Esophagus muscularis mucosa (tissue), 4 donors: ENCODE measurements around the gene EYA4. TPM values are rescaled to one million over a fixed set of nuclear protein-coding genes. Genes with fewer than 3 reads are reported as not detected.

Source experiments
- DNase-seq: peaks from one replicate; pipeline ENCODE4 v3.0.0-alpha.2; 2017; ENCODE audit errors: extremely low spot score
- H3K27ac ChIP-seq, 4 donors: fragments of 200-600 bp; sonication (generic); replicated peaks in 1 of 4; 1 replicate in 3 of 4; 2 replicates in 1 of 4; pipeline ENCODE4 v1.5.1; 2016 to 2019; ENCODE audit warnings: mild to moderate bottlenecking in 1 of 4
- H3K27me3 ChIP-seq, 4 donors: fragments of 200-600 bp; sonication (generic); one replicate each; pipeline versions ENCODE4 v1.5.1 to v1.6.0; 2016 to 2019
- H3K36me3 ChIP-seq, 4 donors: fragments of 200-600 bp; sonication (generic); one replicate each; pipeline ENCODE4 v1.5.1; 2016 to 2019
- H3K4me1 ChIP-seq, 4 donors: fragments of 200-600 bp; sonication (generic); one replicate each; pipeline ENCODE4 v1.5.1; 2016 to 2019
- H3K4me3 ChIP-seq, 4 donors: fragments of 200-600 bp; sonication (generic); 1 replicate in 2 of 4; 2 replicates in 2 of 4; pipeline ENCODE4 v1.5.1; 2016 to 2019; ENCODE audit warnings: mild to moderate bottlenecking in 4 of 4, moderate library complexity in 1 of 4
- H3K9me3 ChIP-seq, 4 donors: fragments of 200-600 bp; sonication (generic); 1 replicate in 3 of 4; 2 replicates in 1 of 4; pipeline ENCODE4 v1.5.1; 2016 to 2019
- EP300 ChIP-seq: sonication (generic); formaldehyde crosslinking; IDR thresholded peaks from one replicate; pipeline ENCODE4 v1.6.1; 2017; ENCODE audit warnings: antibody characterized with exemption
- POLR2A ChIP-seq: fragments of 450-650 bp; IDR thresholded peaks from one replicate; pipeline ENCODE4 v1.6.1; 2017; ENCODE audit warnings: antibody characterized with exemption, moderate library complexity, mild to moderate bottlenecking, low read depth
- POLR2AphosphoS5 ChIP-seq, 2 donors: sonication (generic); formaldehyde crosslinking; IDR thresholded peaks; one replicate each; pipeline ENCODE4 v1.6.1; 2017; ENCODE audit warnings: antibody characterized with exemption in 2 of 2
- WGBS: methylation state at CpG from one replicate; pipeline ENCODE4 v1.1.5; 2018; 5-methylcytosine and 5-hydroxymethylcytosine counted together
- intact Hi-C: fragments of 100-400 bp; cut with DNase I; formaldehyde crosslinking; loops from one replicate; pipeline ENCODE4 v1.15.1; 2023
- total RNA-seq, 4 donors: library from RNA; depleted of rRNA; stranded (reverse); fragments of >200 nt; gene quantifications; one replicate each; pipeline versions ENCODE4 v1.1.0 to v1.2.1, GENCODE V29; 2016
- TF ChIP-seq, protein P1 (sequence below), 3 experiments: fragments of 200-600 bp in 2 of 3; fragments of 450-650 bp in 1 of 3; sonication (generic) in 2 of 3; IDR thresholded peaks; one replicate each; pipeline ENCODE4 v1.5.1; 2017 to 2019; ENCODE audit warnings: antibody characterized with exemption in 3 of 3, mild to moderate bottlenecking in 2 of 3, moderate library complexity in 1 of 3

The EYA4 gene
- total RNA-seq, 4 donors from 2014 or later = 1.5 to 3.3 (median 2.5) TPM

GRCh38 chr6:133241901-133242636 lies 912 bp downstream of the EYA4 start:
- H3K27ac ChIP-seq = peak overlapping the region; percentile 44 to 45 (median 44)

GRCh38 chr6:133242637-133243585 lies 1.8 kb downstream of the EYA4 start:
- WGBS = 12% methylated on average over 35 of the region's 36 CpGs
- no peaks in the 10 kb centered on the region for H3K9me3 ChIP-seq
- no peak for TF ChIP-seq POLR2AphosphoS5 (IDR thresholded peaks at IDR 0.05)
- no peak for TF ChIP-seq EP300
- TF ChIP-seq POLR2A = no peak
- TF ChIP-seq, protein P1, sequence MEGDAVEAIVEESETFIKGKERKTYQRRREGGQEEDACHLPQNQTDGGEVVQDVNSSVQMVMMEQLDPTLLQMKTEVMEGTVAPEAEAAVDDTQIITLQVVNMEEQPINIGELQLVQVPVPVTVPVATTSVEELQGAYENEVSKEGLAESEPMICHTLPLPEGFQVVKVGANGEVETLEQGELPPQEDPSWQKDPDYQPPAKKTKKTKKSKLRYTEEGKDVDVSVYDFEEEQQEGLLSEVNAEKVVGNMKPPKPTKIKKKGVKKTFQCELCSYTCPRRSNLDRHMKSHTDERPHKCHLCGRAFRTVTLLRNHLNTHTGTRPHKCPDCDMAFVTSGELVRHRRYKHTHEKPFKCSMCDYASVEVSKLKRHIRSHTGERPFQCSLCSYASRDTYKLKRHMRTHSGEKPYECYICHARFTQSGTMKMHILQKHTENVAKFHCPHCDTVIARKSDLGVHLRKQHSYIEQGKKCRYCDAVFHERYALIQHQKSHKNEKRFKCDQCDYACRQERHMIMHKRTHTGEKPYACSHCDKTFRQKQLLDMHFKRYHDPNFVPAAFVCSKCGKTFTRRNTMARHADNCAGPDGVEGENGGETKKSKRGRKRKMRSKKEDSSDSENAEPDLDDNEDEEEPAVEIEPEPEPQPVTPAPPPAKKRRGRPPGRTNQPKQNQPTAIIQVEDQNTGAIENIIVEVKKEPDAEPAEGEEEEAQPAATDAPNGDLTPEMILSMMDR (IDR thresholded peaks at IDR 0.05) = no peak
- no peak for DNase-seq
- peaks cover 0 to 72% (median 24%) of the 10 kb centered on the region in 4 donors for H3K27me3 ChIP-seq
- H3K27ac ChIP-seq = peak overlapping the region in 3 of 4 donors; percentile 2 to 44 (median 44)
- intact Hi-C loops = no loop called here
- peak overlapping the region; percentile 54 to 63 (median 58) for H3K4me3 ChIP-seq
- no peaks in the 10 kb centered on the region for H3K36me3 ChIP-seq
- peaks cover 9 to 35% (median 29%) of the 10 kb centered on the region in 4 donors for H3K4me1 ChIP-seq

More at GRCh38 chr6:133241901-133242636, 912 bp downstream of the EYA4 start:
- Histone ChIP-seq H3K4me3 (peak overlapping the region; percentile 54 to 63 (median 58)), H3K27me3 (peaks cover 0 to 66% (median 24%) of the 10 kb centered on the region in 4 donors), H3K4me1 (peaks cover 9 to 35% (median 29%) of the 10 kb centered on the region in 4 donors), H3K9me3 (no peaks in the 10 kb centered on the region), H3K36me3 (no peaks in the 10 kb centered on the region)
- DNase-seq = no peak
- TF ChIP-seq EP300 = no peak
- TF ChIP-seq POLR2AphosphoS5 (IDR thresholded peaks at IDR 0.05) = no peak
- TF ChIP-seq POLR2A = no peak
- TF ChIP-seq, protein P1 (IDR thresholded peaks at IDR 0.05) = no peak
- WGBS = 3% methylated on average over 38 of the region's 52 CpGs
- intact Hi-C loops = no loop called here

GRCh38 chr6:133243723-133244305 lies 2.7 kb downstream of the EYA4 start:
- 17% methylated on average over 7 of the region's 7 CpGs for WGBS
- no peak overlapping the region for H3K27ac ChIP-seq
- H3K36me3 ChIP-seq = no peaks in the 10 kb centered on the region
- H3K9me3 ChIP-seq = no peaks in the 10 kb centered on the region
- DNase-seq = no peak
- TF ChIP-seq, protein P1 (IDR thresholded peaks at IDR 0.05) = no peak
- no peak for TF ChIP-seq EP300
- TF ChIP-seq POLR2AphosphoS5 (IDR thresholded peaks at IDR 0.05) = no peak
- no peak for TF ChIP-seq POLR2A
- intact Hi-C loops = no loop called here
- H3K4me3 ChIP-seq = peak overlapping the region in 2 of 4 donors; percentile 54 to 58
- peaks cover 9 to 35% (median 29%) of the 10 kb centered on the region in 4 donors for H3K4me1 ChIP-seq
- H3K27me3 ChIP-seq = peaks cover 0 to 74% (median 24%) of the 10 kb centered on the region in 4 donors

DNA sequence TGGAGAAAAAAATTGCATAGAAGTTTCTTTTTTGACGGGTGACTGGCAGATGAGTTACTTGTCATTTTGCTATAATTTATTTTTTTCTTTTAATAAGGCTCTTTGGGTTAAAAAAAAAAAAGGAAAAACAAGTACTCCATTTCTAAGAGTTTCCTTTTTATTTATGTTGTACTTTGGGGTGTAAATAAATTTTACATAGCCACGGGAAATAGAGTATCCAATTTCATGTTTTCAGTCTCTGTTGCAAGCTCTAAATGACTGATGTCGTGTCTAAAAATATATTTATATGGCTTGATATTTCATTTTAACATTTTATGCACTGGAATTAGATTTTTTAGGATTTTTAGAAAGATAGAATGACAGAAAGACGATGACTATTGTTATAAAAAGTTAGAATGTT lies 3.4 kb downstream of the EYA4 start:
- Histone ChIP-seq H3K27me3 (peaks cover 0 to 77% (median 24%) of the 10 kb centered on the region in 4 donors), H3K27ac (no peak overlapping the region), H3K4me3 (no peak overlapping the region), H3K4me1 (peaks cover 9 to 35% (median 29%) of the 10 kb centered on the region in 4 donors), H3K9me3 (no peaks in the 10 kb centered on the region), H3K36me3 (no peaks in the 10 kb centered on the region)
- WGBS = 42% methylated on average over 4 of the region's 4 CpGs
- TF ChIP-seq POLR2AphosphoS5 (IDR thresholded peaks at IDR 0.05) (no peak), POLR2A (no peak), EP300 (no peak)
- TF ChIP-seq, protein P1 (IDR thresholded peaks at IDR 0.05) = no peak
- DNase-seq = no peak
- intact Hi-C loops = no loop called here
